ENCODE results near the gene RFESD. TPM values are rescaled to one million over a fixed set of nuclear protein-coding genes. Genes with fewer than 3 reads are reported as not detected.
"Not testable (repeated sequence)": the region's sequence is repeated elsewhere in the genome, so short reads cannot be mapped to it uniquely, and the experiment has no call there.

The RFESD gene
- total and polyA plus RNA-seq, 2 donors (not counting 1 experiment from before 2014, with no cell fraction given): 1.5 to 1.9 TPM

DNA sequence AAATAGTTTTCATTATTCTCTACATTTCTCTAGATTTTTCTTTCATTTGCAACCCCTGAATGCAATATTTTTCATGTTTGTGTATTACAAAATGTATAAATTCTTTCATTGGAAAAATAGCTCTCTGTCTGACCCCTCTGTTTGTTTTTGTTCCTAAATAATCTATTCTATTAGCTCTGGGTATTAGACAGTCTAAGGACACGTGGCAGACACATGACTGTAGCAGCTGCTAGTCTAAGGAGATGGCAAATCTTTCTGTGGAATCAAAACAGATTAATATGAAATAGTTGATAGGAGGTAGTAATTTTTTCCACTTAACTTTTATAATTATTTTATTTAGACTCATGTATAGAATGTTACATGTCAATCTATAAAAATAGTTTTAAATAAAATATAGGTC is 57.6 kb downstream of the RFESD start:
- Histone ChIP-seq H2AFZ (ENCODE audit: insufficient read depth, low read depth, low read length, poor library complexity, severe bottlenecking) (no peak overlapping the region), H3K4me3 (ENCODE audit: control extremely low read depth in 1 of 5, extremely low read depth in 1 of 5, insufficient read depth in 1 of 5, low read depth in 2 of 5, low read length in 4 of 5) (no peak overlapping the region), H3K27ac (ENCODE audit: low read length in 2 of 2) (no peak overlapping the region), H3K4me2 (replicated peaks; ENCODE audit: low read depth, low read length, poor library complexity, severe bottlenecking) (no peak overlapping the region), H3K9me3 (ENCODE audit: control extremely low read depth in 1 of 3, control insufficient read depth in 2 of 3, insufficient read depth in 1 of 3, low read length in 2 of 3) (no peaks in the 10 kb centered on the region), H3K4me1 (ENCODE audit: control insufficient read depth in 2 of 2, insufficient read depth in 2 of 2, low read length in 2 of 2) (no peaks in the 10 kb centered on the region), H4K20me1 (ENCODE audit: control insufficient read depth, insufficient read depth, low read length, poor library complexity, severe bottlenecking) (no peaks in the 10 kb centered on the region), H3K9ac (ENCODE audit: low read length) (no peak overlapping the region), H3K79me2 (ENCODE audit: control insufficient read depth, insufficient read depth, low read length) (no peaks in the 10 kb centered on the region), H3K36me3 (replicated peaks in 1 of 2; ENCODE audit: control extremely low read depth in 1 of 2, control insufficient read depth in 1 of 2, extremely low read depth in 1 of 2, insufficient read depth in 2 of 2, low read length in 1 of 2) (no peaks in the 10 kb centered on the region), H3K27me3 (replicated peaks in 1 of 4; ENCODE audit: control extremely low read depth in 1 of 4, control insufficient read depth in 3 of 4, insufficient read depth in 4 of 4, low read length in 3 of 4) (no peaks in the 10 kb centered on the region)
- intact Hi-C loops (cut with micrococcal nuclease): no loop called here
- CTCF ChIA-PET: no interaction called here
- ATAC-seq (ENCODE audit: low read depth): no peak
- no CpG with 5 or more reads among the region's 1 CpG for WGBS (ENCODE audit: insufficient coverage)
- Mint-ChIP-seq H3K27me3 (peaks cover 4% of the 10 kb centered on the region), H3K9me3 (ENCODE audit: insufficient read depth) (no peaks in the 10 kb centered on the region), H3K27ac (no peak overlapping the region), H3K4me1 (no peaks in the 10 kb centered on the region), H3K4me3 (no peak overlapping the region)
- TF ChIP-seq, protein P1, sequence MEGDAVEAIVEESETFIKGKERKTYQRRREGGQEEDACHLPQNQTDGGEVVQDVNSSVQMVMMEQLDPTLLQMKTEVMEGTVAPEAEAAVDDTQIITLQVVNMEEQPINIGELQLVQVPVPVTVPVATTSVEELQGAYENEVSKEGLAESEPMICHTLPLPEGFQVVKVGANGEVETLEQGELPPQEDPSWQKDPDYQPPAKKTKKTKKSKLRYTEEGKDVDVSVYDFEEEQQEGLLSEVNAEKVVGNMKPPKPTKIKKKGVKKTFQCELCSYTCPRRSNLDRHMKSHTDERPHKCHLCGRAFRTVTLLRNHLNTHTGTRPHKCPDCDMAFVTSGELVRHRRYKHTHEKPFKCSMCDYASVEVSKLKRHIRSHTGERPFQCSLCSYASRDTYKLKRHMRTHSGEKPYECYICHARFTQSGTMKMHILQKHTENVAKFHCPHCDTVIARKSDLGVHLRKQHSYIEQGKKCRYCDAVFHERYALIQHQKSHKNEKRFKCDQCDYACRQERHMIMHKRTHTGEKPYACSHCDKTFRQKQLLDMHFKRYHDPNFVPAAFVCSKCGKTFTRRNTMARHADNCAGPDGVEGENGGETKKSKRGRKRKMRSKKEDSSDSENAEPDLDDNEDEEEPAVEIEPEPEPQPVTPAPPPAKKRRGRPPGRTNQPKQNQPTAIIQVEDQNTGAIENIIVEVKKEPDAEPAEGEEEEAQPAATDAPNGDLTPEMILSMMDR (IDR thresholded peaks at IDR 0.05): no peak
- TF ChIP-seq EZH2 (IDR thresholded peaks at IDR 0.05; ENCODE audit: borderline replicate concordance, insufficient read depth, low read depth, low read length, poor library complexity, severe bottlenecking): no peak
- POLR2A ChIA-PET: no interaction called here
- DNase-seq: no peak

DNA sequence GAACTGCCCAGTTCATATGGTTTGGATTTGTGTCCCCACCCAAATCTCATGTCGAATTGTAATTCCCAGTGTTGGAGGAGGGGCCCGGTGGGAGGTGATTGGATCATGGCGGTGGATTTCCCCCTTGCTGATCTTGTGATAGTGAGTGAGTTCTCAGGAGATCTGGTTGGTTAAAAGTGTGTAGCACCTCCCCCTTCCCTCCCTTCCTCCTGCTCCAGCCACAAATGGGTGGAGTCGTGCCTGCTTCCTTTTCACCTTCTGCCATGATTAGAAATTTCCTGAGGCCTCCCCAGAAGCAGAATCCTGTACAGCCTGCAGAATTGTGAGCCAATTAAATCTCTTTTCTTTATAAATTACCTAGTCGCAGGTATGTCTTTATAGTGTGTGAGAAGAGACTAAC is 59.6 kb downstream of the RFESD start:
- H3K9ac ChIP-seq (ENCODE audit: low read length); H3K4me3 ChIP-seq (ENCODE audit: control extremely low read depth in 1 of 5, extremely low read depth in 1 of 5, insufficient read depth in 1 of 5, low read depth in 2 of 5, low read length in 4 of 5); CTCF ChIA-PET; H4K20me1 ChIP-seq (ENCODE audit: control insufficient read depth, insufficient read depth, low read length, poor library complexity, severe bottlenecking); H3K9me3 Mint-ChIP-seq (ENCODE audit: insufficient read depth); H3K4me1 ChIP-seq (ENCODE audit: control insufficient read depth in 2 of 2, insufficient read depth in 2 of 2, low read length in 2 of 2); H3K27me3 Mint-ChIP-seq; H2AFZ ChIP-seq (ENCODE audit: insufficient read depth, low read depth, low read length, poor library complexity, severe bottlenecking); H3K36me3 ChIP-seq (replicated peaks in 1 of 2; ENCODE audit: control extremely low read depth in 1 of 2, control insufficient read depth in 1 of 2, extremely low read depth in 1 of 2, insufficient read depth in 2 of 2, low read length in 1 of 2); H3K79me2 ChIP-seq (ENCODE audit: control insufficient read depth, insufficient read depth, low read length); ATAC-seq (ENCODE audit: low read depth); H3K27me3 ChIP-seq (replicated peaks in 1 of 4; ENCODE audit: control extremely low read depth in 1 of 4, control insufficient read depth in 3 of 4, insufficient read depth in 4 of 4, low read length in 3 of 4); H3K9me3 ChIP-seq (ENCODE audit: control extremely low read depth in 1 of 3, control insufficient read depth in 2 of 3, insufficient read depth in 1 of 3, low read length in 2 of 3); H3K4me3 Mint-ChIP-seq; H3K27ac Mint-ChIP-seq; DNase-seq; H3K4me1 Mint-ChIP-seq; H3K27ac ChIP-seq (ENCODE audit: low read length in 2 of 2); POLR2A ChIA-PET; intact Hi-C loops (cut with micrococcal nuclease); H3K4me2 ChIP-seq (replicated peaks; ENCODE audit: low read depth, low read length, poor library complexity, severe bottlenecking): not testable (repeated sequence)
- WGBS (ENCODE audit: insufficient coverage): 100% methylated on average over 1 of the region's 5 CpGs
